OCI-LY7 (cell line): ENCODE results near the gene APBB1IP. TPM values are rescaled to one million over a fixed set of nuclear protein-coding genes. Genes with fewer than 3 reads are reported as not detected.
"Not testable (repeated sequence)": the region's sequence is repeated elsewhere in the genome, so short reads cannot be mapped to it uniquely, and the experiment has no call there.

Experiments used
- BruUV-seq: library from RNA; stranded (reverse); fragments of 400-500 nt; replicated peaks from 2 replicates; lab custom pipeline; 2021; lab: Mats Ljungman, UMichigan
- CTCF ChIA-PET: fragments of 300-600 bp; sonication (Branson Sonifier 250); formaldehyde crosslinking; loops from one replicate; lab custom pipeline; 2022; ENCODE audit warnings: antibody characterized with exemption; ENCODE audit not compliant: unreplicated experiment; lab: Charles Lee
- POLR2A ChIA-PET: fragments of 300-600 bp; sonication (Branson Sonifier 250); formaldehyde crosslinking; loops from one replicate; lab custom pipeline; 2022; ENCODE audit warnings: antibody characterized with exemption; lab: Charles Lee
- DNase-seq: peaks from one replicate; pipeline ENCODE4 v3.0.0-alpha.2; 2015; ENCODE audit warnings: low spot score
- H2AFZ ChIP-seq: fragments of 200-600 bp; sonication (generic), shearing (Covaris generic); 2 replicates; pipeline ENCODE4 v1.6.1; 2014; ENCODE audit warnings: mild to moderate bottlenecking, antibody characterized with exemption, low read length, moderate library complexity
- H3K27ac ChIP-seq: fragments of 200-600 bp; sonication (generic); 2 replicates; pipeline ENCODE4 v1.5.1; 2014; ENCODE audit warnings: mixed run types, low read depth, mild to moderate bottlenecking, moderate library complexity, low read length, inconsistent platforms; ENCODE audit not compliant: poor library complexity, severe bottlenecking
- H3K36me3 ChIP-seq: fragments of 200-600 bp; sonication (generic); 2 replicates; pipeline ENCODE4 v1.6.1; 2014; ENCODE audit warnings: mild to moderate bottlenecking, antibody characterized with exemption, low read length, moderate library complexity, mixed read lengths; ENCODE audit not compliant: insufficient read depth
- H3K4me1 ChIP-seq: fragments of 200-600 bp; sonication (generic); 2 replicates; pipeline ENCODE4 v1.5.1; 2014; ENCODE audit warnings: mild to moderate bottlenecking, low read length; ENCODE audit not compliant: insufficient read depth, poor library complexity, severe bottlenecking
- H3K4me2 ChIP-seq: fragments of 200-600 bp; sonication (generic); 2 replicates; pipeline ENCODE4 v1.6.1; 2014; ENCODE audit warnings: mild to moderate bottlenecking, low read length
- H3K4me3 ChIP-seq: fragments of 200-600 bp; sonication (generic); 2 replicates; pipeline ENCODE4 v1.5.1; 2014; ENCODE audit warnings: mild to moderate bottlenecking, low read depth, low read length; ENCODE audit not compliant: poor library complexity, severe bottlenecking
- H3K79me2 ChIP-seq: fragments of 200-600 bp; sonication (generic); 2 replicates; pipeline ENCODE4 v1.6.1; 2016; ENCODE audit warnings: low read depth, mild to moderate bottlenecking, low read length, moderate library complexity, mixed read lengths; ENCODE audit not compliant: insufficient read depth
- H3K9me2 ChIP-seq: fragments of 200-600 bp; sonication (generic); 2 replicates; pipeline ENCODE4 v1.6.1; 2016; ENCODE audit warnings: mild to moderate bottlenecking, low read length, mixed read lengths; ENCODE audit not compliant: insufficient read depth
- H3K9me3 ChIP-seq: fragments of 200-600 bp; sonication (generic); 2 replicates; pipeline ENCODE4 v1.6.1; 2014; ENCODE audit warnings: mild to moderate bottlenecking, mixed run types, low read length, mixed read lengths
- H4K20me1 ChIP-seq: fragments of 200-600 bp; sonication (generic); 2 replicates; pipeline ENCODE4 v1.6.1; 2014; ENCODE audit warnings: mild to moderate bottlenecking, antibody characterized with exemption, low read length, moderate library complexity, mixed read lengths; ENCODE audit not compliant: insufficient read depth
- EZH2phosphoT487 ChIP-seq: fragments of 200-600 bp; sonication (generic); IDR thresholded peaks from 2 replicates; pipeline ENCODE4 v1.6.1; 2018; ENCODE audit warnings: low read depth, borderline replicate concordance, mild to moderate bottlenecking, mixed run types, antibody characterized with exemption, low read length, moderate library complexity, mixed read lengths
- intact Hi-C: fragments of 100-400 bp; cut with micrococcal nuclease; formaldehyde crosslinking; loops from one replicate; pipeline ENCODE4 v1.10.0; 2022; ENCODE audit not compliant: unreplicated experiment
- total RNA-seq, 2 experiments: library from RNA; depleted of rRNA in 1 of 2; stranded (reverse); fragments of >200 nt in 1 of 2; shearing (Covaris generic) in 1 of 2; gene quantifications; 2 replicates each; pipeline ENCODE4 v1.2.3, GENCODE V29; 2014 to 2022
- TF ChIP-seq, protein P1 (sequence below): fragments of 200-600 bp; sonication (generic); conservative IDR thresholded peaks from 2 replicates; pipeline ENCODE4 v1.5.1; 2014; ENCODE audit warnings: mild to moderate bottlenecking, antibody characterized with exemption, low read length, moderate library complexity, mixed read lengths

The APBB1IP gene
- total RNA-seq, 2 experiments from 2014 or later: 65.8 to 167 TPM

DNA sequence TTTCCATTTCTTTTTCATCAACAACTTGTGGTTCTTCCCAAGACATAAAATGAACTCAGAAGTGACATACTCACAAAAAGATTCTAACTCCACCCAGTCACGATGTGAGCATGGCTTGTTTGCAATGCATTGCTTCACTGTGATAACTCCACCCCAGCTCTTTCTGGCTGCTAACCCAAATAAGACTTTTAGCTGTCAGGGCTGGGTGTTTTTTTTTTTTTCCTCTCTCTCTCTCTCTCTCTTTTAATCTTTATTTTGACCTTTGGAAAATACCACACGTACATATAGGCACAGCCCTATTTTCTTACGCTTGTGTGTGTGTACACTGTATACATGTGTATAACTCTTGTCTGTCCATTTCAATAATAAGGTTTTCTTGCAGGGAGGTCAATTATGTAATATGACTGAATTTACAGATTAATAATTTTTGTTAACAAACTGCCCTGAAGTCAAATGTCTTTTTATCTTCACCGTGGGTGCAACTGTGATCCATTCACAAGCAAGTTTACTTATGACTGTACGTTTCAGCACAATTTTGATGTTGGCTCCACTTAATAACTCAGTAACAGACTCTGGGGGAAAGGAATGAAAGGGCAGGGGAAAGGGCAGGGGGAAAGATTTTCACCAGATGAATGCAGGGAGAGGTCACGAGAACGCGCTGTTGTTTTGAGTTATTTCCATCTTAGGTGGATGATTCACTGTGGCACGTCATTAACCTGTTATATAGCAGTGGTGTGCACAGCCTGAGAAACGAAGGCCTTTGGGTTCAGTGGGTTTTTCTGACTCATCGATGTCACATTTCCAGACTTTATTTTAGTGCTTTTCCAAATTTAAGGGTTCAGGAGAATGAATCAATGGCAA, 49.1 kb downstream of the APBB1IP start:
- DNase-seq: no peak
- H3K36me3 ChIP-seq: peaks cover 72% of the 10 kb centered on the region
- H3K4me1 ChIP-seq: peaks cover 34% of the 10 kb centered on the region
- intact Hi-C loops: no loop called here
- TF ChIP-seq, protein P1, sequence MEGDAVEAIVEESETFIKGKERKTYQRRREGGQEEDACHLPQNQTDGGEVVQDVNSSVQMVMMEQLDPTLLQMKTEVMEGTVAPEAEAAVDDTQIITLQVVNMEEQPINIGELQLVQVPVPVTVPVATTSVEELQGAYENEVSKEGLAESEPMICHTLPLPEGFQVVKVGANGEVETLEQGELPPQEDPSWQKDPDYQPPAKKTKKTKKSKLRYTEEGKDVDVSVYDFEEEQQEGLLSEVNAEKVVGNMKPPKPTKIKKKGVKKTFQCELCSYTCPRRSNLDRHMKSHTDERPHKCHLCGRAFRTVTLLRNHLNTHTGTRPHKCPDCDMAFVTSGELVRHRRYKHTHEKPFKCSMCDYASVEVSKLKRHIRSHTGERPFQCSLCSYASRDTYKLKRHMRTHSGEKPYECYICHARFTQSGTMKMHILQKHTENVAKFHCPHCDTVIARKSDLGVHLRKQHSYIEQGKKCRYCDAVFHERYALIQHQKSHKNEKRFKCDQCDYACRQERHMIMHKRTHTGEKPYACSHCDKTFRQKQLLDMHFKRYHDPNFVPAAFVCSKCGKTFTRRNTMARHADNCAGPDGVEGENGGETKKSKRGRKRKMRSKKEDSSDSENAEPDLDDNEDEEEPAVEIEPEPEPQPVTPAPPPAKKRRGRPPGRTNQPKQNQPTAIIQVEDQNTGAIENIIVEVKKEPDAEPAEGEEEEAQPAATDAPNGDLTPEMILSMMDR: no peak
- TF ChIP-seq EZH2phosphoT487: no peak
- H3K4me2 ChIP-seq: no peak overlapping the region; the same call in 1 of the 2 replicates
- H3K79me2 ChIP-seq: peaks cover 100% of the 10 kb centered on the region
- H2AFZ ChIP-seq: no peak overlapping the region
- 0 out of 2 replicates have a peak, but pooled peaks cover 4% of the 10 kb centered on the region for H3K9me3 ChIP-seq
- H3K27ac ChIP-seq: no peak overlapping the region
- H3K9me2 ChIP-seq: no peaks in the 10 kb centered on the region
- H4K20me1 ChIP-seq: no peaks in the 10 kb centered on the region
- ChIA-PET CTCF (no interaction called here), POLR2A (no interaction called here)
- BruUV-seq: no TSS peak
- no peak overlapping the region for H3K4me3 ChIP-seq

DNA sequence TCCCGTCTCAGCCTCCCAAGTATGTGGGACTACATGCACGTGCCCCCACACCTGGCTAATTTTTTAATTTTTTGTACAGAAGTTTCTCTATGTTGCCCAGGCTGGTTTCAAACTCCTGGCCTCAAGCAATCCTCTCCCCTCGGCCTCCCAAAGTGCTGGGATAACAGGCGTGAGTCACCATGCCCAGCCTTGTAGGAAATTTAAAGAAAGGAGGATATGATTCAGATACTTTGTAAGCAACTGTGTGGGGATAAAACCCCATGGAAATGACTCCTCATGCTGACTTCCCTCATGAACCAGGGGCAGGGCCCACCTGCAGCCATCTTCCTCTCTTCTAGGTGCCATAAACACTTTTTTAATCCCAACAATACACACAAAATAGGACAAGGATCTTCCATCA, 50.2 kb downstream of the APBB1IP start:
- no peak overlapping the region for H3K4me2 ChIP-seq
- H4K20me1 ChIP-seq: no peaks in the 10 kb centered on the region
- POLR2A ChIA-PET: interaction anchor here (1.0 kb wide), 1 partner anchor 37 kb away, joined by 3 read pairs; no protein-coding TSS in a partner anchor
- H3K4me3 ChIP-seq: no peak overlapping the region
- DNase-seq: no peak
- intact Hi-C loops: no loop called here
- no TSS peak for BruUV-seq
- H2AFZ ChIP-seq: no peak overlapping the region
- peaks cover 93% of the 10 kb centered on the region for H3K79me2 ChIP-seq
- H3K36me3 ChIP-seq: peaks cover 79% of the 10 kb centered on the region
- no peaks in the 10 kb centered on the region for H3K9me2 ChIP-seq
- TF ChIP-seq EZH2phosphoT487: no peak
- TF ChIP-seq, protein P1: no peak
- H3K27ac ChIP-seq: no peak overlapping the region
- H3K9me3 ChIP-seq: 0 out of 2 replicates have a peak, but pooled peaks cover 4% of the 10 kb centered on the region
- CTCF ChIA-PET: no interaction called here
- H3K4me1 ChIP-seq: peaks cover 23% of the 10 kb centered on the region

DNA sequence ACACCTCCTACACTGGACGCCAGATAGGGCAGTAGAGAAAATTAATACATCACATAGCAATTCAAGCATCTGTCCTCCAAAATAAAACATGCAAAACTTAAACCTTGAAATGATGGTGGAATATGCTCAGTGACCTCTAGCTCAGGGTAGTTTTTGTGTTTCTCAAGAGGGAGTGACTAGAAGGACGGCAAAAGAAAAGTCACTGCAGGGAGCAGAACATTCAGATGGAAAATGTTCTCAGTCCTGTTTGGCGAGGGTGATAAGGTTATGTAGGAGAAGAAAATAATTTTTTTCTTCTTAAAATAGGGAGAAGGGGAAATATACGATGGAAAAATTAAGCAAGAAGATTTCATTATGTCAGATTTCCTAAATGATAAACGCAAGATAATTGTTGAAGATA, 50.9 kb downstream of the APBB1IP start:
- H3K4me2 ChIP-seq: no peak overlapping the region
- H3K9me2 ChIP-seq: no peaks in the 10 kb centered on the region
- intact Hi-C loops: no loop called here
- H3K27ac ChIP-seq: no peak overlapping the region
- DNase-seq: no peak
- POLR2A ChIA-PET: interaction anchor here (0.7 to 1.0 kb wide), 2 partner anchors 36 to 674 kb away, joined by 3 read pairs; no protein-coding TSS in a partner anchor
- peaks cover 91% of the 10 kb centered on the region for H3K79me2 ChIP-seq
- H3K4me3 ChIP-seq: no peak overlapping the region
- no peak overlapping the region for H2AFZ ChIP-seq
- peaks cover 15% of the 10 kb centered on the region for H3K4me1 ChIP-seq
- H3K9me3 ChIP-seq: peaks cover 10% of the 10 kb centered on the region; the same call in 1 of the 2 replicates
- no peaks in the 10 kb centered on the region for H4K20me1 ChIP-seq
- no TSS peak for BruUV-seq
- CTCF ChIA-PET: no interaction called here
- no peak for TF ChIP-seq EZH2phosphoT487
- TF ChIP-seq, protein P1: no peak
- H3K36me3 ChIP-seq: peaks cover 79% of the 10 kb centered on the region

DNA sequence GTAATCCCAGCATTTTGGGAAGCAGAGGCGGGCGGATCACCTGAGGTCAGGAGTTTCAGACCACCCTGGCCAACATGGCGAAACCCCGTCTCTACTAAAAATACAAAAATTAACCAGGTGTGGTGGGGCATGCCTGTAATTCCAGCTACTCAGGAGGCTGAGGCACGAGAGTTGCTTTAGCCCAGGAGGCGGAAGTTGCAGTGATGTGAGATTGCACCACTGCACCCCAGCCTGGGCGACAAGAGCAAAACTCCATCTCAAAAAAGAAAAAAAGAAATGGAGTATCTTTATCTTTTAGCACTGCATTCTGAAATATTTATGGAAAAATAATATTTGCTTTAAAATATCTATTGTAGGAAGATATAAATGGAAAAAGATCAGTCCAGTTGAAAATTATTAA, 52.2 kb downstream of the APBB1IP start:
- POLR2A ChIA-PET: interaction anchor here (0.5 to 1.4 kb wide), 4 partner anchors 11 to 151 kb away, joined by 3 to 4 read pairs (median 4); no protein-coding TSS in a partner anchor
- intact Hi-C loops, H3K9me2 ChIP-seq, CTCF ChIA-PET, H4K20me1 ChIP-seq, H3K4me2 ChIP-seq, H3K4me1 ChIP-seq, H3K27ac ChIP-seq, H2AFZ ChIP-seq, H3K4me3 ChIP-seq, DNase-seq, H3K9me3 ChIP-seq, BruUV-seq: not testable (repeated sequence)
- Histone ChIP-seq H3K36me3 (peaks cover 91% of the 10 kb centered on the region), H3K79me2 (peaks cover 78% of the 10 kb centered on the region)
